Measurements from ENCODE around the gene GNPNAT1. TPM values are rescaled to one million over a fixed set of nuclear protein-coding genes. Genes with fewer than 3 reads are reported as not detected.
A peak's percentile ranks its signal among the peaks of the same experiment; 100 is the strongest.

The GNPNAT1 gene
- total and polyA plus RNA-seq, 8 donors: 8.1 to 26.9 (median 18.0) TPM

- FAIRE-seq (no peak), DNase-seq (no peak), ATAC-seq (no peak)
- H3K27me3 ChIP-seq: no peaks in the 10 kb centered on the region
- no peaks in the 10 kb centered on the region for H3K36me3 ChIP-seq
- no peaks in the 10 kb centered on the region for H3K4me1 ChIP-seq
- WGBS, 2 donors: 69 to 73% methylated on average over 4 of the region's 4 CpGs
- intact Hi-C loops (cut with DNase I): loop anchor here in 1 of 3 donors (10.0 kb wide), 1 partner anchor 240 kb away; no protein-coding TSS in a partner anchor
- no peaks in the 10 kb centered on the region for H3K9me3 ChIP-seq
- no peak overlapping the region for H3K27ac ChIP-seq
- TF ChIP-seq CTCF (IDR thresholded peaks at IDR 0.05): no peak
- no peak overlapping the region for H3K4me3 ChIP-seq
Observed at GRCh38 chr14:52825085-52825484, 33.7 kb upstream of the GNPNAT1 start.

DNA sequence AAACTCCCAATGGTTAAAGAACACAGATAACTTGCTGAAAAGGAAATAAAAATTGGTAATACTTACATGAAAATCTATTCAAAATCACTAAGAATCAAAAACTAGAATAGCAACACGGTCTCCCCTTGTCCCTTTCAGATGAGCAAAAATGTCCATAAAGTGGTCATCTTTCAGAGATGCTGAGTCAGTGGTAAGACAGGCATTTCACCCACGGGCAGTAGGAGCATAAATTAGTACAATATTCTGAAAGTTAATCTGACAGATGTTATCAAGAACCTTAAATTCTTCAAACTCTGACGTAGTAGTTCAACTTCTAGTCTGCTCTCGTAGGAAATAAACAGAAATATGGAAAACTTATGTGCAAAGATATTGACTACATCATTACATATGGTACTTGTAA is 33.1 kb upstream of the GNPNAT1 start:
- Histone ChIP-seq H3K4me1 (no peaks in the 10 kb centered on the region), H3K27me3 (no peaks in the 10 kb centered on the region), H3K36me3 (no peaks in the 10 kb centered on the region), H3K4me3 (no peak overlapping the region), H3K9me3 (no peaks in the 10 kb centered on the region), H3K27ac (no peak overlapping the region)
- FAIRE-seq: no peak
- no peak for DNase-seq
- ATAC-seq: no peak
- 45 to 57% methylated on average over 4 of the region's 4 CpGs for WGBS, 2 donors
- TF ChIP-seq CTCF (IDR thresholded peaks at IDR 0.05): no peak
- intact Hi-C loops (cut with DNase I): loop anchor here in 2 of 3 donors (5.0 to 10.0 kb wide), 2 partner anchors 138 to 240 kb away; no protein-coding TSS in a partner anchor

GRCh38 chr14:52821805-52822250 is 30.4 kb upstream of the GNPNAT1 start:
- H3K27me3 ChIP-seq: no peaks in the 10 kb centered on the region
- no peaks in the 10 kb centered on the region for H3K9me3 ChIP-seq
- H3K4me1 ChIP-seq: no peaks in the 10 kb centered on the region
- TF ChIP-seq CTCF (IDR thresholded peaks at IDR 0.05): no peak
- H3K36me3 ChIP-seq: no peaks in the 10 kb centered on the region
- 40 to 46% methylated on average over 7 of the region's 7 CpGs for WGBS, 2 donors
- DNase-seq (no peak), ATAC-seq (no peak), FAIRE-seq (no peak)
- H3K4me3 ChIP-seq: no peak overlapping the region
- no peak overlapping the region for H3K27ac ChIP-seq
- intact Hi-C loops (cut with DNase I): loop anchor here in 2 of 3 donors (5.0 to 10.0 kb wide), 2 partner anchors 140 to 243 kb away; no protein-coding TSS in a partner anchor

GRCh38 chr14:52808101-52808500 is 16.7 kb upstream of the GNPNAT1 start:
- intact Hi-C loops (cut with DNase I): no loop called here
- no peak for TF ChIP-seq CTCF (IDR thresholded peaks at IDR 0.05)
- no peak for DNase-seq
- FAIRE-seq: no peak
- Histone ChIP-seq H3K4me3 (no peak overlapping the region), H3K36me3 (no peaks in the 10 kb centered on the region), H3K27ac (peak overlapping the region in 1 of 4 donors; percentile 38), H3K27me3 (no peaks in the 10 kb centered on the region), H3K4me1 (no peaks in the 10 kb centered on the region), H3K9me3 (no peaks in the 10 kb centered on the region)
- WGBS, 2 donors: 64 to 70% methylated on average over 1 of the region's 1 CpG
- peak in 2 of 4 donors; percentile 54 to 81 for ATAC-seq

DNA sequence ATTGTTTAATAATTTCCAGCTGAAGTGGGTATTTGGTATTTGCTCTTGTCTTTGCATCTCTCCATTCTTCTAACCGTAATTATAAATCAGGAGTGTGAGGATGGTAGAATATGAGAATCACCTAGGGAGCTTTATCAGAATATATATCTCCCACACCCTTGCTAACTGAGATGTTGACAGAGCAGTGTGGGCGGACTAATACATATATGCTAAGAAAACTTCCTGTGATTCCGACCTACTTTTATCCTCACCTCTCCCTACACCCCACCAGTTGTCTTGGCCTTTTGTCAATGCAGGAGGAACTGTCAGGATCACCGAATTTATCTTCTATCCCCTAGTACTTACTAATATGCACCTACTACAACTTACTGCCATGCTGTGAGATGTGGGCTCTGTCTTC is 14.7 kb upstream of the GNPNAT1 start:
- WGBS, 2 donors: 84 to 93% methylated on average over 4 of the region's 4 CpGs
- ATAC-seq (no peak), DNase-seq (no peak), FAIRE-seq (no peak)
- Histone ChIP-seq H3K9me3 (no peaks in the 10 kb centered on the region), H3K27me3 (no peaks in the 10 kb centered on the region), H3K4me1 (no peaks in the 10 kb centered on the region), H3K4me3 (no peak overlapping the region), H3K27ac (no peak overlapping the region), H3K36me3 (no peaks in the 10 kb centered on the region)
- TF ChIP-seq CTCF (IDR thresholded peaks at IDR 0.05): no peak
- intact Hi-C loops (cut with DNase I): no loop called here

Measured in pancreas (tissue), 10 donors.